ENCODE data around the gene CMBL.
A peak's percentile ranks its signal among the peaks of the same experiment; 100 is the strongest.
"Not testable (repeated sequence)": the region's sequence is repeated elsewhere in the genome, so short reads cannot be mapped to it uniquely, and the experiment has no call there.

Gene CMBL

GRCh38 chr5:10257870-10258269 lies 49.8 kb downstream of the CMBL start:
- no peak for DNase-seq (ENCODE audit: low read depth)

- DNase-seq (ENCODE audit: low read depth) = peak; percentile 33
These were observed 53.0 kb downstream of the CMBL start for GRCh38 chr5:10254686-10255085.

GRCh38 chr5:10253390-10253789 lies 54.3 kb downstream of the CMBL start:
- no peak for DNase-seq (ENCODE audit: low read depth)

- no peak for DNase-seq (ENCODE audit: low read depth)
These were observed 56.3 kb downstream of the CMBL start for GRCh38 chr5:10251405-10251804.

GRCh38 chr5:10250806-10251276 lies 56.9 kb downstream of the CMBL start:
- peak; percentile 55 for DNase-seq (ENCODE audit: low read depth)

GRCh38 chr5:10249948-10250805 lies 57.5 kb downstream of the CMBL start, which contains the start of gene CCT5:
TSS of gene CCT5 (plus strand) at chr5:10250280. CDS start at chr5:10250341, 61 bp downstream.
- DNase-seq (ENCODE audit: low read depth) = peak; percentile 98

- DNase-seq (ENCODE audit: low read depth) = no peak
These were observed 59.1 kb downstream of the CMBL start for GRCh38 chr5:10248378-10249260.

- DNase-seq (ENCODE audit: low read depth) = not testable (repeated sequence)
These were observed 60.5 kb downstream of the CMBL start for GRCh38 chr5:10247217-10247616.

GRCh38 chr5:10246761-10247160 lies 60.9 kb downstream of the CMBL start:
- DNase-seq (ENCODE audit: low read depth) = no peak

- DNase-seq (ENCODE audit: low read depth) = no peak
These were observed 63.3 kb downstream of the CMBL start for GRCh38 chr5:10244342-10244944.

- no peak for DNase-seq (ENCODE audit: low read depth)
These were observed 64.0 kb downstream of the CMBL start for GRCh38 chr5:10243660-10244240.

- DNase-seq (ENCODE audit: low read depth) = peak; percentile 74
These were observed 72.4 kb downstream of the CMBL start for GRCh38 chr5:10235350-10235749.

GRCh38 chr5:10233505-10233904 lies 74.2 kb downstream of the CMBL start:
- peak; percentile 98 for DNase-seq (ENCODE audit: low read depth)

GRCh38 chr5:10233011-10233410 lies 74.7 kb downstream of the CMBL start:
- no peak for DNase-seq (ENCODE audit: low read depth)

- DNase-seq (ENCODE audit: low read depth) = no peak
These were observed 75.3 kb downstream of the CMBL start for GRCh38 chr5:10232386-10232785.

- DNase-seq (ENCODE audit: low read depth) = peak; percentile 88
These were observed 78.2 kb downstream of the CMBL start for GRCh38 chr5:10229306-10230048.

- no peak for DNase-seq (ENCODE audit: low read depth)
These were observed 79.4 kb downstream of the CMBL start for GRCh38 chr5:10228288-10228687.

Measured in EH (cell line).